OCI-LY7 (cell line): ENCODE results near the gene GRAMD1B. TPM values are rescaled to one million over a fixed set of nuclear protein-coding genes. Genes with fewer than 3 reads are reported as not detected.

Experiments used
- BruUV-seq: library from RNA; stranded (reverse); fragments of 400-500 nt; replicated peaks from 2 replicates; lab custom pipeline; 2021; lab: Mats Ljungman, UMichigan
- CTCF ChIA-PET: fragments of 300-600 bp; sonication (Branson Sonifier 250); formaldehyde crosslinking; loops from one replicate; lab custom pipeline; 2022; ENCODE audit warnings: antibody characterized with exemption; ENCODE audit not compliant: unreplicated experiment; lab: Charles Lee
- POLR2A ChIA-PET: fragments of 300-600 bp; sonication (Branson Sonifier 250); formaldehyde crosslinking; loops from one replicate; lab custom pipeline; 2022; ENCODE audit warnings: antibody characterized with exemption; lab: Charles Lee
- DNase-seq: peaks from one replicate; pipeline ENCODE4 v3.0.0-alpha.2; 2015; ENCODE audit warnings: low spot score
- H2AFZ ChIP-seq: fragments of 200-600 bp; sonication (generic), shearing (Covaris generic); 2 replicates; pipeline ENCODE4 v1.6.1; 2014; ENCODE audit warnings: mild to moderate bottlenecking, antibody characterized with exemption, low read length, moderate library complexity
- H3K27ac ChIP-seq: fragments of 200-600 bp; sonication (generic); 2 replicates; pipeline ENCODE4 v1.5.1; 2014; ENCODE audit warnings: mixed run types, low read depth, mild to moderate bottlenecking, moderate library complexity, low read length, inconsistent platforms; ENCODE audit not compliant: poor library complexity, severe bottlenecking
- H3K36me3 ChIP-seq: fragments of 200-600 bp; sonication (generic); 2 replicates; pipeline ENCODE4 v1.6.1; 2014; ENCODE audit warnings: mild to moderate bottlenecking, antibody characterized with exemption, low read length, moderate library complexity, mixed read lengths; ENCODE audit not compliant: insufficient read depth
- H3K4me1 ChIP-seq: fragments of 200-600 bp; sonication (generic); 2 replicates; pipeline ENCODE4 v1.5.1; 2014; ENCODE audit warnings: mild to moderate bottlenecking, low read length; ENCODE audit not compliant: insufficient read depth, poor library complexity, severe bottlenecking
- H3K4me2 ChIP-seq: fragments of 200-600 bp; sonication (generic); 2 replicates; pipeline ENCODE4 v1.6.1; 2014; ENCODE audit warnings: mild to moderate bottlenecking, low read length
- H3K4me3 ChIP-seq: fragments of 200-600 bp; sonication (generic); 2 replicates; pipeline ENCODE4 v1.5.1; 2014; ENCODE audit warnings: mild to moderate bottlenecking, low read depth, low read length; ENCODE audit not compliant: poor library complexity, severe bottlenecking
- H3K79me2 ChIP-seq: fragments of 200-600 bp; sonication (generic); 2 replicates; pipeline ENCODE4 v1.6.1; 2016; ENCODE audit warnings: low read depth, mild to moderate bottlenecking, low read length, moderate library complexity, mixed read lengths; ENCODE audit not compliant: insufficient read depth
- H3K9me2 ChIP-seq: fragments of 200-600 bp; sonication (generic); 2 replicates; pipeline ENCODE4 v1.6.1; 2016; ENCODE audit warnings: mild to moderate bottlenecking, low read length, mixed read lengths; ENCODE audit not compliant: insufficient read depth
- H3K9me3 ChIP-seq: fragments of 200-600 bp; sonication (generic); 2 replicates; pipeline ENCODE4 v1.6.1; 2014; ENCODE audit warnings: mild to moderate bottlenecking, mixed run types, low read length, mixed read lengths
- H4K20me1 ChIP-seq: fragments of 200-600 bp; sonication (generic); 2 replicates; pipeline ENCODE4 v1.6.1; 2014; ENCODE audit warnings: mild to moderate bottlenecking, antibody characterized with exemption, low read length, moderate library complexity, mixed read lengths; ENCODE audit not compliant: insufficient read depth
- CTCF ChIP-seq: fragments of 200-600 bp; sonication (generic); conservative IDR thresholded peaks from 2 replicates; pipeline ENCODE4 v1.5.1; 2014; ENCODE audit warnings: mild to moderate bottlenecking, antibody characterized with exemption, low read length, moderate library complexity, mixed read lengths
- EZH2phosphoT487 ChIP-seq: fragments of 200-600 bp; sonication (generic); IDR thresholded peaks from 2 replicates; pipeline ENCODE4 v1.6.1; 2018; ENCODE audit warnings: low read depth, borderline replicate concordance, mild to moderate bottlenecking, mixed run types, antibody characterized with exemption, low read length, moderate library complexity, mixed read lengths
- intact Hi-C: fragments of 100-400 bp; cut with micrococcal nuclease; formaldehyde crosslinking; loops from one replicate; pipeline ENCODE4 v1.10.0; 2022; ENCODE audit not compliant: unreplicated experiment
- total RNA-seq, 2 experiments: library from RNA; depleted of rRNA in 1 of 2; stranded (reverse); fragments of >200 nt in 1 of 2; shearing (Covaris generic) in 1 of 2; gene quantifications; 2 replicates each; pipeline ENCODE4 v1.2.3, GENCODE V29; 2014 to 2022

Gene GRAMD1B
- total RNA-seq, 2 experiments from 2014 or later: 0.16 TPM; not detected in 1

- no peak for TF ChIP-seq EZH2phosphoT487
- TF ChIP-seq CTCF: no peak
- CTCF ChIA-PET: no interaction called here
- H3K4me2 ChIP-seq: no peak overlapping the region
- no peaks in the 10 kb centered on the region for H3K79me2 ChIP-seq
- no peaks in the 10 kb centered on the region for H3K9me3 ChIP-seq
- no peaks in the 10 kb centered on the region for H3K36me3 ChIP-seq
- DNase-seq: no peak
- intact Hi-C loops: no loop called here
- no TSS peak for BruUV-seq
- H2AFZ ChIP-seq: no peak overlapping the region
- H4K20me1 ChIP-seq: no peaks in the 10 kb centered on the region
- H3K4me1 ChIP-seq: no peaks in the 10 kb centered on the region
- H3K27ac ChIP-seq: no peak overlapping the region
- H3K4me3 ChIP-seq: no peak overlapping the region
- POLR2A ChIA-PET: no interaction called here
- H3K9me2 ChIP-seq: no peaks in the 10 kb centered on the region
Measured at GRCh38 chr11:123531325-123531724, 101.3 kb downstream of the GRAMD1B start.

DNA sequence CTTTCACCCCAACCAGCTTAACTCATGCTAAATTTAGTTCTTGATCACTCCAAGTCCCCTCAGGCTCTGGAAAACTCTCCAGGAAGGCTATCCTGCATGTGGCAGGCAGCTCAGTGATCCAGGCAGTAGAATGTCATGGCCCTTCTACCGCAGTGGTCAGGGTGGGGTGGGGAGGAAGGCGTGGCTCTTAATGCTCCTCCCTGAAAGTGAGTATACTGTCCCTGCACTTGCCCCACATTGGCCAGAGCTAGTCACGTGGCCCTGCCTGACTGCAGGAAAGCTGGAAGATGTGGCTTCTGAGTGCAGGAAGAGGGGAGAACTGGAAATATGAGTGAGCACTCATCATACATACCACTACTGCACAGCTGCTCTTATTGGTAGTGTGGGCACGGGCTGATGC, 102.1 kb downstream of the GRAMD1B start:
- H3K9me2 ChIP-seq: no peaks in the 10 kb centered on the region
- H3K4me3 ChIP-seq: no peak overlapping the region
- H3K36me3 ChIP-seq: no peaks in the 10 kb centered on the region
- H4K20me1 ChIP-seq: no peaks in the 10 kb centered on the region
- H3K4me2 ChIP-seq: no peak overlapping the region
- no peak for DNase-seq
- H3K79me2 ChIP-seq: no peaks in the 10 kb centered on the region
- intact Hi-C loops: no loop called here
- H2AFZ ChIP-seq: no peak overlapping the region
- no peaks in the 10 kb centered on the region for H3K4me1 ChIP-seq
- ChIA-PET CTCF (no interaction called here), POLR2A (interaction anchor here (0.6 kb wide), 1 partner anchor 1283 kb away, joined by 3 read pairs; no protein-coding TSS in a partner anchor)
- no peaks in the 10 kb centered on the region for H3K9me3 ChIP-seq
- TF ChIP-seq EZH2phosphoT487 (no peak), CTCF (no peak)
- H3K27ac ChIP-seq: no peak overlapping the region
- no TSS peak for BruUV-seq

- ChIA-PET CTCF (no interaction called here), POLR2A (interaction anchor here (0.7 kb wide), 1 partner anchor 559 kb away, joined by 3 read pairs; no protein-coding TSS in a partner anchor)
- H3K9me3 ChIP-seq: no peaks in the 10 kb centered on the region
- no peaks in the 10 kb centered on the region for H3K9me2 ChIP-seq
- TF ChIP-seq CTCF: no peak
- TF ChIP-seq EZH2phosphoT487: no peak
- H3K4me1 ChIP-seq: no peaks in the 10 kb centered on the region
- H3K4me2 ChIP-seq: no peak overlapping the region
- no peak overlapping the region for H3K27ac ChIP-seq
- DNase-seq: no peak
- H3K79me2 ChIP-seq: no peaks in the 10 kb centered on the region
- intact Hi-C loops: no loop called here
- BruUV-seq: no TSS peak
- no peaks in the 10 kb centered on the region for H4K20me1 ChIP-seq
- H2AFZ ChIP-seq: no peak overlapping the region
- H3K4me3 ChIP-seq: no peak overlapping the region
- H3K36me3 ChIP-seq: no peaks in the 10 kb centered on the region
Measured at GRCh38 chr11:123535401-123535800, 105.3 kb downstream of the GRAMD1B start.
